Measurements from ENCODE around the gene CNOT6L.

Gene CNOT6L

DNA sequence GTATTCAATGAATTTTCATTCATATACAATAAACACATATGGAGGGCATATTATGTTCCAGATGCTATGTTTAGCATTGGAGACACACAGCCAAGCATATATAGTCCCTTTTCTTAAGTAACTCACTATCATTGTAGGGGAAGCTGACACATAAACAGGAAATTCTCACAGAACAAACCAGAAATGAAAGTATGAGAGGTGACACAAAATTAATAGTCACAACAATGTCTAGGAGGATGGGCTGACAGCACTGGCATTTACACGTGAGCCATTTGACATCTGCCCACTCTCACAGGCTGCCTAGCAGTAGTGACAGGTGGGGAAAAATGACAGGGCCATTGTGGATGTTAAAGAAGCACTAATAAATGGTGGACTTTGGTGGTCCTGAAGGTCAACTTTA lies 2.6 kb upstream of the CNOT6L start:
- no peak overlapping the region for H3K27ac ChIP-seq
- H3K9ac ChIP-seq: no peak overlapping the region
- peaks cover 27% of the 10 kb centered on the region for H3K4me1 ChIP-seq
- peaks cover 19% of the 10 kb centered on the region for H4K20me1 ChIP-seq
- H3K9me3 ChIP-seq: no peaks in the 10 kb centered on the region
- H3K4me2 ChIP-seq: peak overlapping the region; percentile 84
- H3K36me3 ChIP-seq: no peaks in the 10 kb centered on the region
- TF ChIP-seq Cebpa-rat (IDR thresholded peaks at IDR 0.05): no peak
- H3K27me3 ChIP-seq: no peaks in the 10 kb centered on the region
- no peak overlapping the region for H3K4me3 ChIP-seq

DNA sequence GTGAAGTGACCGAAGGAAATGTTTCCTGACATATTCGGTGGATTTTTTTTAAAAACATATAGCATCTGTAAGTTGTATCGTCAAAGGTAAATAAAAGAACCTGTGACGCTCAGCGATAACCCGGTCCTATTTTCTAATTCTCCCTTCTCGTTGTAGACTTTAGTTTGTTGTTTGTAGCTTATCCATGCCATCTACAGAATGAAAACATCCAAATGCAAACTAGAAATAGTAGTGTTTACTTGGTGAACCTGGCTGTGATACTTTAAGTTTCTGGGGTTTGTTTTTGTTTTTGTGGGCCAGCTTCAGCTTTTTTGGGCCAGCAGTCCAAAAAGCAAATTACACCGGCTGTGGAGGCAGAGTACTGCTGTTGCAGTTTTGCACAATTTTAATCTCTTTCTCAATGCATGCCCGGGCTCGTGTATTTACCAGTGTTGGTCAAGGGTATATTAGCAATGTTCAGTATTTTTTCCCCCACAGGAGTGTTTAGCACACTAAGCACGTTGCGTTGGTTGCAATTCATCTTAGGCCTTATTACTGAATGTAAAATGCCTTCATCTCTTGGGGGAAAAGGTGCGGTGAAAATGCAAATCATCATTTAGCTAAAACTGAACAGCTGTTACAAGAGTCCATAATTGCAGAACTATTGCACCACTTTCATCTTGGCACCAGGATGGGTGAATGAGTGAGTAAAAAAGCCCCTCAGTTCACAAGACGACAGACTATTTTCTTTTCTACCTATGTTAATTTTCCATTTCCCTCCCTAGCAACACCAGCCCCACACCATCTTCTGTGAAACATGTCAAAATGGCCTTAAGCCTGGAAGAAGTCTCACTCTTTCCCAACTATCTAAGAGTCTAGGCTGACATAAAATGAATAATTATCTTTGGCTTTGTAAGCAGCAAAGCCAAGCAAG lies 1.7 kb upstream of the CNOT6L start:
- Histone ChIP-seq H3K9me3 (no peaks in the 10 kb centered on the region), H3K27ac (peak overlapping the region; percentile 94), H3K27me3 (no peaks in the 10 kb centered on the region), H4K20me1 (peaks cover 27% of the 10 kb centered on the region), H3K4me1 (peaks cover 36% of the 10 kb centered on the region), H3K36me3 (no peaks in the 10 kb centered on the region), H3K4me3 (peak overlapping the region; percentile 95), H3K9ac (peak overlapping the region; percentile 95), H3K4me2 (peak overlapping the region; percentile 84)
- TF ChIP-seq Cebpa-rat (IDR thresholded peaks at IDR 0.05): no peak

DNA sequence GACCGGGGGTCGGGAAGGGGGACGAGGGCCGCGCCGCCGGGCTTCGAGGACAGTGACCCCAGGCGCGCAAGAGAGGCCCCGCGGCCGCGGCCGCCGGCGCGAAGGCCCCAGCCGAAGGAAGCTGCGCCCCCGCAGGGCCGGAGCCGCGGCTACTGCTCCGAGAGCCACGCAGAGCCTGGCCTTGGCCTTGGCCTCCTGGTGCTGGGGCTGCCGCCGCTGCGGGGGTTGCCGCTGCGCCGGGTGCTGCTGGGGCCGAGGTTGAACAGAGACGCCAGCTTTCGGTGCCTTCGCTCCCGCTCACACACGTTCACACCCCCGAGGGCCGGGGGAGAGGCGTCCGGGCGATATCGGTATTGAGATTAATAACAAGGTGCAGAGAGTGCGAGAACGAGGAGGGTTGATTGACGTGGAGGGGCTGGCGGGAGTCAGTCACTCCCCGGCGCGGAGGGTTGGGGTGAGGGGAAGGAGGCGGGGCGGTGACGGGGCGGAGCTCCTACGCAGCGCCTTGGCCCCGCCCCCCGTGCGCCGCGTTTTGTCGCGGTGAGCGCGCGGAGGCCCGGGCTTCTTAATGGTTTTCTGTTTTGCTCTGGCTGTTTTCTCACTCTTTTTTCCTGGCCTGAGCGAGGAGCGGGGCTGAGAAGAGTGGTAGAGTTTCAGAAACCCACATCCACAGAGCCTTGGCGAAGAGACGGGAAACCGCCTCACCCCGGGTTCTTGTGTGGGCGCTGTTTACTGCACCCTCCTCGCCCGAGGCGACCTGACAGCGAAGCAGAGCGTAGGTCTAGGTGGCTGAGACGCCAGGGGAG lies 878 bp upstream of the CNOT6L start:
- peak overlapping the region; percentile 95 for H3K9ac ChIP-seq
- H3K4me2 ChIP-seq: peak overlapping the region; percentile 84
- no peaks in the 10 kb centered on the region for H3K27me3 ChIP-seq
- H4K20me1 ChIP-seq: peaks cover 36% of the 10 kb centered on the region
- H3K4me1 ChIP-seq: peaks cover 44% of the 10 kb centered on the region
- H3K9me3 ChIP-seq: no peaks in the 10 kb centered on the region
- no peaks in the 10 kb centered on the region for H3K36me3 ChIP-seq
- no peak for TF ChIP-seq Cebpa-rat (IDR thresholded peaks at IDR 0.05)
- peak overlapping the region; percentile 94 for H3K27ac ChIP-seq
- H3K4me3 ChIP-seq: peak overlapping the region; percentile 95

- Histone ChIP-seq H3K27me3 (no peaks in the 10 kb centered on the region), H3K4me3 (peak overlapping the region; percentile 95), H3K36me3 (no peaks in the 10 kb centered on the region), H3K27ac (peak overlapping the region; percentile 94), H4K20me1 (peaks cover 42% of the 10 kb centered on the region), H3K9ac (peak overlapping the region; percentile 95), H3K4me2 (peak overlapping the region; percentile 84), H3K9me3 (no peaks in the 10 kb centered on the region), H3K4me1 (peaks cover 46% of the 10 kb centered on the region)
- TF ChIP-seq Cebpa-rat (IDR thresholded peaks at IDR 0.05): no peak
These were observed 255 bp upstream of the CNOT6L start for GRCh38 chr4:77819404-77819842.

DNA sequence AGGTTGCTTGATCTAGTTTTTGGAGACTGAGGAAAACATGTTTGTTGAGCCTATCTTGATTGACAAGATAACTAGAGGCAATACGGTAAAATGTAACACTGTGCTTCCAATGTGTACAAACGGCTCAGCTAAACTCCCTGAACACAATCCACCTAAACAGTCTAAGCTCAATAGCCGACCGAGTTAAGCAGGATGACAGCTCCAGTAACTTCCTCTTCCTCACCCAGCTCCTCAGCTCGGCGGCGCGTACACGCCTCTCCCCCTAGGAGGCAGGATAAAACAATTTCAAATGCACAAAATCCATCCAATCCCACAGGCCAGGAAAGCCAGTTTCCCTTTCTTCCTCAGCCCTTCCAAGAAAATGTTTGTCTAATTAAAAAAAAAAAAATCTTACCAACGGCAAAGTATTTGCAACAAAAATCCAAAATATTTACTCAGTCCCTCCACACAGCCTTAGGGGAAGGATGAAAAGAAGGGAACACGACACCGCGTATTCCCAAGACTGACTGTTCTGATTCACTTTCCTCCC lies 1.0 kb downstream of the CNOT6L start:
- Histone ChIP-seq H4K20me1 (peaks cover 55% of the 10 kb centered on the region), H3K4me1 (peaks cover 46% of the 10 kb centered on the region)

DNA sequence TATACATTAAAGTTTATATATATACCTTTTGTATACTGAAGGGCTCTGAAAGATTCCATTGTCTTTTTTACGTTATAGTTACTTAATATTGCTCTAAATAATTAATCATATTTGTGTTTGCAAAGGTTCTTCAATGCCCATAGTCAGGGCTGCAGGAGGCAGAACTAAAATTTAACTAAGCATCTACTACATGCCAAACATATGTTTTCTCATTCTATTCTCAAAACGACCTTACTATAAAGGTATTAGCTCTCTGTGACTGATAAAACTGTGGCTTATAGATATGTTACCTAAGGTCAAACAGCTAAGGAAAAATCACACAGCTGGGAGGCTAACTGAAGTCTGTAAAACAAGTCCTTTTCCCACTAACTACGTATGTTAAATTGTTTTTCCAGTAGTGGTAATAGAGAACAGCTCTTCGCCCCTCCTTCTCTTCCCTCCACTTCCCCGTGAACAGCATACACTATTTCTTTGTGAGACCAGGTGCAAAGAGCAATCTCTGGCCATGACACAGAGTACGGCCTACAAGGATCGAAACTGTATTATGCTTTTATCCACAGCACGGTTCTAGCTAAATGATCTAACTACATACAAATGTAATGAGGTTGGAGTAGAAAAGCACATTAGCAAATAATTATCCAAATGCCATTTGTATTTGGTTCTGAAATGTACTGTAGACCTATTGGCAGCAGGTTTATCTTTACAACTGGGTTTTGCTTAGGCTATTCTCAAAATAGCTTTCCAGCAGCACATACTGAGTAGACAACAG lies 1.7 kb downstream of the CNOT6L start:
- peaks cover 61% of the 10 kb centered on the region for H4K20me1 ChIP-seq
- H3K36me3 ChIP-seq: no peaks in the 10 kb centered on the region
- H3K4me3 ChIP-seq: peak overlapping the region; percentile 95
- H3K27ac ChIP-seq: peak overlapping the region; percentile 94; the same call in 1 of the 2 replicates
- TF ChIP-seq Cebpa-rat (IDR thresholded peaks at IDR 0.05): no peak
- H3K27me3 ChIP-seq: no peaks in the 10 kb centered on the region
- H3K4me1 ChIP-seq: peaks cover 45% of the 10 kb centered on the region
- peak overlapping the region; percentile 95; the same call in 1 of the 2 replicates for H3K9ac ChIP-seq
- H3K9me3 ChIP-seq: 0 out of 2 replicates have a peak, but pooled peaks cover 4% of the 10 kb centered on the region
- peak overlapping the region; percentile 84 for H3K4me2 ChIP-seq

More for the DNA sequence above, 1.0 kb downstream of the CNOT6L start:
- Histone ChIP-seq H3K27me3 (no peaks in the 10 kb centered on the region), H3K9ac (peak overlapping the region; percentile 95), H3K36me3 (no peaks in the 10 kb centered on the region), H3K27ac (peak overlapping the region; percentile 94), H3K9me3 (no peaks in the 10 kb centered on the region), H3K4me3 (peak overlapping the region; percentile 95), H3K4me2 (peak overlapping the region; percentile 84)
- no peak for TF ChIP-seq Cebpa-rat (IDR thresholded peaks at IDR 0.05)

- Histone ChIP-seq H3K4me3 (no peak overlapping the region), H3K36me3 (0 out of 2 replicates have a peak, but pooled peaks cover 9% of the 10 kb centered on the region), H4K20me1 (peaks cover 71% of the 10 kb centered on the region), H3K27ac (no peak overlapping the region), H3K9ac (no peak overlapping the region), H3K4me1 (peaks cover 36% of the 10 kb centered on the region), H3K27me3 (no peaks in the 10 kb centered on the region), H3K9me3 (0 out of 2 replicates have a peak, but pooled peaks cover 10% of the 10 kb centered on the region), H3K4me2 (0 out of 2 replicates have a peak overlapping the region, but pooled peaks have one; percentile 1)
- no peak for TF ChIP-seq Cebpa-rat (IDR thresholded peaks at IDR 0.05)
These were observed 2.6 kb downstream of the CNOT6L start for GRCh38 chr4:77816546-77816945.

- H3K9me3 ChIP-seq: 0 out of 2 replicates have a peak, but pooled peaks cover 10% of the 10 kb centered on the region
- H3K9ac ChIP-seq: no peak overlapping the region
- H3K4me3 ChIP-seq: no peak overlapping the region
- peaks cover 28% of the 10 kb centered on the region for H3K4me1 ChIP-seq
- peaks cover 80% of the 10 kb centered on the region for H4K20me1 ChIP-seq
- no peaks in the 10 kb centered on the region for H3K27me3 ChIP-seq
- H3K4me2 ChIP-seq: peak overlapping the region; percentile 28; the same call in 1 of the 2 replicates
- H3K36me3 ChIP-seq: peaks cover 18% of the 10 kb centered on the region; the same call in 1 of the 2 replicates
- no peak for TF ChIP-seq Cebpa-rat (IDR thresholded peaks at IDR 0.05)
- H3K27ac ChIP-seq: no peak overlapping the region
These were observed 3.5 kb downstream of the CNOT6L start for GRCh38 chr4:77815636-77816035.

DNA sequence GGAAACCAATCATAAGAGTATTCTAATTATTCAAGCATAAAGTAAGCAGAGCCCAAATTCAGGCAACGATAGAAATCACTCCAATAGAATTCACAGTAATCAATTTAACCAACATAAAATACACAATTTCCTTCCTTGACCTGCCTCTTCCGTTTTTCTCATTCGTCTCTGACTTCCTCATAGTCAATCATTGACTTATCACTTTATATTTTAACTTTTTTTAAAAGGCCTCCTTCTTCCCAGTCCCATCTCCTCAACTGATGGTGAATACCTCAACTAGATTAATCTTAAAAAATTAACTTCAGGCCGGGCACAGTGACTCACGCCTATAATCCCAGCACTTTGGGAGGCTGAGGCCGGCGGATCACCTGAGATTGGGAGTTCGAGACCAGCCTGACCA lies 13.3 kb downstream of the CNOT6L start:
- Histone ChIP-seq H3K9me3 (no peaks in the 10 kb centered on the region), H4K20me1 (peaks cover 99% of the 10 kb centered on the region), H3K4me1 (peaks cover 10% of the 10 kb centered on the region), H3K9ac (no peak overlapping the region), H3K36me3 (peaks cover 6% of the 10 kb centered on the region), H3K4me2 (no peak overlapping the region), H3K27me3 (no peaks in the 10 kb centered on the region), H3K27ac (no peak overlapping the region), H3K4me3 (no peak overlapping the region)
- TF ChIP-seq Cebpa-rat (IDR thresholded peaks at IDR 0.05): no peak

Data from BLaER1 (cell line).